BLaER1 treated with 17β-estradiol and CSF1 and Interleukin-3, amounts not matched to agents 10 nM and 100 nM (cell line): Measurements from ENCODE around the gene KLHDC7A.

Experiments used
- H3K27ac ChIP-seq, 11 experiments: shearing (Covaris generic); formaldehyde crosslinking; 2 replicates each; pipeline ENCODE4 v1.8.1; 2022
- H3K27me3 ChIP-seq, 11 experiments: shearing (Covaris generic); formaldehyde crosslinking; 2 replicates each; pipeline ENCODE4 v1.8.1; 2022
- H3K36me3 ChIP-seq, 11 experiments: shearing (Covaris generic); formaldehyde crosslinking; 2 replicates each; pipeline ENCODE4 v1.8.1; 2022
- H3K4me1 ChIP-seq, 10 experiments: shearing (Covaris generic); formaldehyde crosslinking; 2 replicates each; pipeline ENCODE4 v1.8.1; 2022
- H3K4me2 ChIP-seq, 11 experiments: shearing (Covaris generic); formaldehyde crosslinking; 2 replicates each; pipeline ENCODE4 v1.8.1; 2022
- H3K4me3 ChIP-seq, 10 experiments: shearing (Covaris generic); formaldehyde crosslinking; 2 replicates each; pipeline ENCODE4 v1.8.1; 2022
- H3K9ac ChIP-seq, 11 experiments: shearing (Covaris generic); formaldehyde crosslinking; 2 replicates each; pipeline ENCODE4 v1.8.1; 2022
- H3K9me3 ChIP-seq, 11 experiments: shearing (Covaris generic); formaldehyde crosslinking; replicated peaks in 1 of 11; 2 replicates each; pipeline ENCODE4 v1.8.1; 2022
- H4K20me1 ChIP-seq, 11 experiments: shearing (Covaris generic); formaldehyde crosslinking; 2 replicates each; pipeline ENCODE4 v1.8.1; 2022
- Cebpa-rat ChIP-seq, 11 experiments: shearing (Covaris generic); IDR thresholded peaks; 2 replicates each; pipeline ENCODE4 v1.8.1; 2022

Gene KLHDC7A

GRCh38 chr1:18468570-18468969 is 12.2 kb upstream of the KLHDC7A start:
- Histone ChIP-seq H3K4me3 (no peak overlapping the region), H3K27ac (no peak overlapping the region), H4K20me1 (peaks cover 0 to 5% (median 0%) of the 10 kb centered on the region in 11 experiments; a peak in 1 of 22 replicates), H3K27me3 (no peaks in the 10 kb centered on the region), H3K4me2 (no peak overlapping the region), H3K36me3 (no peaks in the 10 kb centered on the region), H3K4me1 (peaks cover 0 to 8% (median 0%) of the 10 kb centered on the region in 10 experiments; a peak in 2 of 20 replicates), H3K9me3 (no peaks in the 10 kb centered on the region), H3K9ac (no peak overlapping the region)
- TF ChIP-seq Cebpa-rat (IDR thresholded peaks at IDR 0.05): no peak

DNA sequence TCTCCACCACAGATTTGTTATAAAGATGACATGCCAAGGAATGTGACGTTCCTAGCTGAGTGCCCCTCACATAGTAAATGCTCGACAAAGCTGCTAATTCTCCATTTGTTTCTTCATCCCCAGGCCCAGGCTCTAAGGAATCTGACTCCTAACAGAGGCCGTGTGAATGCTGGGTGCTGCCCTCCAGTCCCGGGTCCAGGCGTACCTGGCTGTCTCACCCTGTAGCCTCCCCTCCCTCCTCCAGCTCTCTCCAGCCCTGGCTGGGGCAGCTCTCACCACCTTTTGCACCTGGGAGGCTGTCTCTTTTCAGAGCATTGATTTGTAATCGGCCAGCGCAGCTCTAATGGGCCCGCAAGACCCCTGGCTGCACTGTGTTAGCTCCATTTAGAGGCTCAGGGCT is 11.2 kb upstream of the KLHDC7A start:
- Histone ChIP-seq H3K4me1 (peaks cover 0 to 13% (median 0%) of the 10 kb centered on the region in 10 experiments; a peak in 2 of 20 replicates), H3K4me3 (no peak overlapping the region), H4K20me1 (peaks cover 0 to 5% (median 0%) of the 10 kb centered on the region in 11 experiments; a peak in 1 of 22 replicates), H3K9me3 (no peaks in the 10 kb centered on the region), H3K27ac (no peak overlapping the region), H3K9ac (no peak overlapping the region), H3K36me3 (no peaks in the 10 kb centered on the region), H3K4me2 (no peak overlapping the region), H3K27me3 (no peaks in the 10 kb centered on the region)
- no peak for TF ChIP-seq Cebpa-rat (IDR thresholded peaks at IDR 0.05)

DNA sequence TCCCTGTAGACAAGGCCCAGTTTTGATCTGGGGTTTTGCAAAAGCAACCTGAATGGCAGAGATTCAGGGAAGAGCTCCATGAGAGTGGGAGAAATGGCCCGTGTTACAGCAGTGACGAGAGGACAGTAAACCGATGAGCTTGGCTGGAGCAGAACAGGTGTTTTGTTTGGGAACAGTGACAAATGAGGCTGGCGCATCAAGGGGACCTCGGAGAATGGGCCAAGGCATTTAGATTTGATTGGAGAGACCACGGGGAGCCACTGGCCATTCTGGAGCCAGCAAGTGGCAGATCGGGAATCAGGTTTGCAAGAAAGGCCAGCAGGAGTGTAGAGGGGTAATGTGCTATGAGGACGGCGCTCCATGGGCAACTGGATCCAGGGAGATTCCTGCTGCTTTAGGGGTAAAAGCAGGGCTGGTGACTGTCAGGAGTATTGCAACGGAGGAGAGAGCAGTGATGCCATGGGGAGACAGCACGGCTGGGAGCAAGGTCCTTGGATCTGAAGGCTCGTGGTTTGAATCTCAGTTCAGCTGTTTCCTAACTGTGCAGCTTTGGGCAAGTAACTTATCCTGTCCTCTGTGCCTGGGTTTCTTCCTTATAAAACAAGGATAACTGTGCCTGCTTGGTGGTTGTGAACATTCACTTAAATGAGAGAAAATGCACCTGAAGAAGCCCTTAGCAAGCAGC is 9.9 kb upstream of the KLHDC7A start:
- Histone ChIP-seq H3K4me3 (no peak overlapping the region), H3K27ac (no peak overlapping the region), H3K36me3 (no peaks in the 10 kb centered on the region), H3K4me2 (no peak overlapping the region), H4K20me1 (peaks cover 0 to 5% (median 0%) of the 10 kb centered on the region in 11 experiments; a peak in 1 of 22 replicates), H3K9me3 (no peaks in the 10 kb centered on the region), H3K9ac (no peak overlapping the region), H3K4me1 (peaks cover 3 to 19% (median 6%) of the 10 kb centered on the region in 10 experiments; a peak in 19 of 20 replicates), H3K27me3 (no peaks in the 10 kb centered on the region)
- TF ChIP-seq Cebpa-rat (IDR thresholded peaks at IDR 0.05): no peak

GRCh38 chr1:18473195-18473815 is 7.4 kb upstream of the KLHDC7A start:
- no peaks in the 10 kb centered on the region for H3K9me3 ChIP-seq
- H3K4me2 ChIP-seq: no peak overlapping the region
- TF ChIP-seq Cebpa-rat (IDR thresholded peaks at IDR 0.05): no peak
- no peak overlapping the region for H3K27ac ChIP-seq
- H3K27me3 ChIP-seq: no peaks in the 10 kb centered on the region
- no peaks in the 10 kb centered on the region for H3K36me3 ChIP-seq
- H3K4me3 ChIP-seq: no peak overlapping the region
- H4K20me1 ChIP-seq: peaks cover 0 to 5% (median 0%) of the 10 kb centered on the region in 11 experiments; a peak in 1 of 22 replicates
- no peak overlapping the region for H3K9ac ChIP-seq
- H3K4me1 ChIP-seq: peaks cover 8 to 34% (median 14%) of the 10 kb centered on the region in 10 experiments; a peak in 19 of 20 replicates

DNA sequence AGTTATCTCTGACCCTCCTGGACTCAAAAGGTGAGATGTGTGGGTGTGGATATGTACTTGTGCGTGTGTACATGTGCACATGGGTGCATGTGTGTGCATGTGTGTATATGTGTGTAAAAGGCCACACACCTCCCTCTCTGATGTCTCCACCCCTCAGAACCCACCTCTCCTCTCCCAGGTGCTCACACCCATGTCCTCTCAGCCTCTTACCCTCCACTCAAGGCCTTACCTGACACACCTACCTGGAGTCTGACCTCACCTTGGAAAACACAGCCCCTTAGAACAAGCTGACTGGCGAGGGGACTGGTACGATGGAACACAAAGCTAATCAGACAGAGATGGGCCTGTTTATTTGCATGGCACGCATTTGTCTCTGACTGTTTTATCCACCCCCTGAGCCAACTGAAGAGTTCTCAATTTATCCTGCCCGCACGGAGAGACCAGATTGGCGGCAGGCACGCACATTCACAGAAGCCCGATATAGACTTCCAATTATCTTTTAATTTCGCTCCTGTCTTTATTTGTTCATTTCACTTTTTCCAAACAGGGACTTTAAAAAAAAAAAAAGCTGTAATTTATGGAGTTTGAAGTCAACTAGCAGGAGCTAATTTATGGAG is 6.1 kb upstream of the KLHDC7A start:
- Histone ChIP-seq H3K9ac (no peak overlapping the region), H3K27me3 (no peaks in the 10 kb centered on the region), H3K36me3 (no peaks in the 10 kb centered on the region), H3K9me3 (no peaks in the 10 kb centered on the region), H4K20me1 (peaks cover 0 to 5% (median 0%) of the 10 kb centered on the region in 11 experiments; a peak in 1 of 22 replicates), H3K27ac (no peak overlapping the region), H3K4me3 (no peak overlapping the region), H3K4me2 (no peak overlapping the region), H3K4me1 (peaks cover 17 to 45% (median 26%) of the 10 kb centered on the region in 10 experiments)
- no peak for TF ChIP-seq Cebpa-rat (IDR thresholded peaks at IDR 0.05)

GRCh38 chr1:18475234-18475905 is 5.4 kb upstream of the KLHDC7A start:
- no peak overlapping the region; a peak in 1 of 22 replicates for H3K9ac ChIP-seq
- peak overlapping the region; percentile 21 to 57 (median 39) for H3K4me2 ChIP-seq
- no peak for TF ChIP-seq Cebpa-rat (IDR thresholded peaks at IDR 0.05)

DNA sequence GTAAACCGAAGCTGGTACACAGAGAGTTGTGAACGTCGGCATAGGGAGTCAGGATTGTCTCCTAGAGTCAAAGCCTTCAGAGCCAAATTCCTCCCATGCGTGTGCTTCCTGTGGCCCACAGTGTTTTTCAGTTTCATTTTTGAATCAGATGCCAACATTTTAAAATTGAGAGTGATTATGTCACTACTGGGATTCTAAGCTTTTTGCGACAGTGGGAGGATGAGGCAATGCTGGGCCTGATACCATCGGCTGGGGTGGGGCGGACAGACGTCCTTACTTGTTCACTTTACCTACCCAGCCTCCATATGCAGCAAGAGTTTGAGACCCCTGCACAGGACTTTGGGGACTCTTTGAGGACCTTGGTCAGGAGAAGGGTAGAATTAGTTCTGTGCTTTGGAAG is 1.3 kb upstream of the KLHDC7A start:
- Histone ChIP-seq H3K4me2 (peak overlapping the region; percentile 88 to 100 (median 98)), H3K27me3 (peaks cover 0 to 30% (median 0%) of the 10 kb centered on the region in 11 experiments; a peak in 5 of 22 replicates), H3K9me3 (no peaks in the 10 kb centered on the region), H3K36me3 (no peaks in the 10 kb centered on the region), H3K4me3 (0 out of 20 replicates have a peak overlapping the region, but pooled peaks of 1 of the 10 experiments have one; percentile 23), H4K20me1 (peaks cover 0 to 13% (median 0%) of the 10 kb centered on the region in 11 experiments; a peak in 4 of 22 replicates), H3K4me1 (peaks cover 54 to 84% (median 72%) of the 10 kb centered on the region in 10 experiments), H3K9ac (peak overlapping the region in 6 of 11 experiments; percentile 6 to 87 (median 82); a peak in 10 of 22 replicates), H3K27ac (peak overlapping the region in 9 of 11 experiments; percentile 20 to 96 (median 78); a peak in 17 of 22 replicates)
- TF ChIP-seq Cebpa-rat (IDR thresholded peaks at IDR 0.05): peak in 4 of 11 experiments; percentile 41 to 81 (median 70); a peak in 6 of 22 replicates

More at GRCh38 chr1:18475234-18475905, 5.4 kb upstream of the KLHDC7A start:
- Histone ChIP-seq H3K4me1 (peaks cover 24 to 52% (median 33%) of the 10 kb centered on the region in 10 experiments), H4K20me1 (peaks cover 0 to 5% (median 0%) of the 10 kb centered on the region in 11 experiments; a peak in 1 of 22 replicates), H3K36me3 (no peaks in the 10 kb centered on the region), H3K27me3 (no peaks in the 10 kb centered on the region), H3K4me3 (no peak overlapping the region), H3K9me3 (no peaks in the 10 kb centered on the region), H3K27ac (no peak overlapping the region)

GRCh38 chr1:18481190-18481920 is 625 bp downstream of the KLHDC7A start:
- H3K4me2 ChIP-seq: peak overlapping the region; percentile 88 to 100 (median 98)
- H3K36me3 ChIP-seq: no peaks in the 10 kb centered on the region
- H3K27me3 ChIP-seq: peaks cover 0 to 30% (median 0%) of the 10 kb centered on the region in 11 experiments; a peak in 5 of 22 replicates
- no peaks in the 10 kb centered on the region for H3K9me3 ChIP-seq
- peak overlapping the region in 10 of 11 experiments; percentile 26 to 87 (median 66); a peak in 18 of 22 replicates for H3K9ac ChIP-seq
- H3K4me1 ChIP-seq: peaks cover 45 to 82% (median 72%) of the 10 kb centered on the region in 10 experiments
- H3K4me3 ChIP-seq: peak overlapping the region; percentile 46 to 72 (median 58); a peak in 19 of 20 replicates
- peak in 3 of 11 experiments; percentile 65 to 76 (median 66); a peak in 6 of 22 replicates for TF ChIP-seq Cebpa-rat (IDR thresholded peaks at IDR 0.05)
- peaks cover 0 to 13% (median 0%) of the 10 kb centered on the region in 11 experiments; a peak in 4 of 22 replicates for H4K20me1 ChIP-seq
- H3K27ac ChIP-seq: peak overlapping the region in 10 of 11 experiments; percentile 32 to 96 (median 76); a peak in 18 of 22 replicates
